HepG2 (cell line): ENCODE data around the gene PSKH1.

Source experiments
- JUND ChIP-seq: sonication (generic); formaldehyde crosslinking; IDR thresholded peaks from 2 replicates; pipeline ENCODE4 v1.8.0; 2022; ENCODE audit warnings: mild to moderate bottlenecking, missing genetic modification reagents
- MYNN ChIP-seq: sonication (generic); formaldehyde crosslinking; IDR thresholded peaks from 2 replicates; pipeline ENCODE4 v1.4.0; 2020; ENCODE audit warnings: mild to moderate bottlenecking, low read depth, missing genetic modification reagents
- THAP11 ChIP-seq: IDR thresholded peaks from 2 replicates; pipeline ENCODE4 v1.6.1; 2016; ENCODE audit warnings: missing biosample characterization, missing genetic modification reagents
- ZBTB1 ChIP-seq: sonication (generic); formaldehyde crosslinking; IDR thresholded peaks from 2 replicates; pipeline ENCODE4 v1.4.0; 2020; ENCODE audit warnings: missing genetic modification reagents, borderline replicate concordance
- ZBTB8A ChIP-seq: sonication (generic); formaldehyde crosslinking; IDR thresholded peaks from 2 replicates; pipeline ENCODE4 v1.4.0; 2020; ENCODE audit warnings: mild to moderate bottlenecking, low read depth, missing genetic modification reagents, borderline replicate concordance
- TF ChIP-seq, protein P1 (sequence below), 2 experiments: sonication (generic) in 1 of 2; formaldehyde crosslinking in 1 of 2; IDR thresholded peaks; 2 replicates each; pipeline versions ENCODE4 v1.4.0 to v1.6.1; 2016 to 2020; ENCODE audit warnings: borderline replicate concordance in 1 of 2, low read depth in 1 of 2, mild to moderate bottlenecking in 1 of 2, missing genetic modification reagents in 1 of 2

DNA sequence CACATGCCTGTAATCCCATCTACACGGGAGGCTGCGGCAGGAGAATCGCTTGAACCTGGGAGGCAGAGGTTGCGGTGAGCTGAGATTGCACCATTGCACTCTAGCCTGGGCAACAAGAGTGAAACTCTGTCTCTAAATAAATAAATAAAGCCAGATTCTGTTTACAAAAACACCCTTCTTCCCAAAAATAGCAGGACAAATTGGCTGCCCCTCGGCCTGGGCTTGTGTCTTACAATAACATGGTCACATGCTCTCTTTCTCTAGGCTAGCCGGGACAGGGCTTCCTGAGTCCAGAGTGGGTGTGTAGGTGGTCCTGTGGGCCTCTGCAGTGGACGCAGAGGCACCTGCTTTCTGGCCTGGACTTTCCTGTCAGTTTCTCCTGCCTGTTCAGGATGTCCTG is 23.4 kb upstream of the PSKH1 start:
- TF ChIP-seq, protein P1, sequence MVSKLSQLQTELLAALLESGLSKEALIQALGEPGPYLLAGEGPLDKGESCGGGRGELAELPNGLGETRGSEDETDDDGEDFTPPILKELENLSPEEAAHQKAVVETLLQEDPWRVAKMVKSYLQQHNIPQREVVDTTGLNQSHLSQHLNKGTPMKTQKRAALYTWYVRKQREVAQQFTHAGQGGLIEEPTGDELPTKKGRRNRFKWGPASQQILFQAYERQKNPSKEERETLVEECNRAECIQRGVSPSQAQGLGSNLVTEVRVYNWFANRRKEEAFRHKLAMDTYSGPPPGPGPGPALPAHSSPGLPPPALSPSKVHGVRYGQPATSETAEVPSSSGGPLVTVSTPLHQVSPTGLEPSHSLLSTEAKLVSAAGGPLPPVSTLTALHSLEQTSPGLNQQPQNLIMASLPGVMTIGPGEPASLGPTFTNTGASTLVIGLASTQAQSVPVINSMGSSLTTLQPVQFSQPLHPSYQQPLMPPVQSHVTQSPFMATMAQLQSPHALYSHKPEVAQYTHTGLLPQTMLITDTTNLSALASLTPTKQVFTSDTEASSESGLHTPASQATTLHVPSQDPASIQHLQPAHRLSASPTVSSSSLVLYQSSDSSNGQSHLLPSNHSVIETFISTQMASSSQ (IDR thresholded peaks at IDR 0.05; ENCODE audit: low read depth) = no peak
- TF ChIP-seq, protein P1 (CRISPR knock-in tag; IDR thresholded peaks at IDR 0.05; ENCODE audit: borderline replicate concordance) = no peak
- TF ChIP-seq ZBTB8A = no peak
- TF ChIP-seq THAP11 (CRISPR knock-in tag) = no peak
- no peak for TF ChIP-seq JUND (CRISPR knock-in tag)
- no peak for TF ChIP-seq ZBTB1 (CRISPR knock-in tag)
- TF ChIP-seq MYNN (CRISPR knock-in tag) = no peak
